Neural cell (in vitro differentiated cells): ENCODE results near the gene OXLD1.

Experiments used
- CTCF ChIP-seq: fragments of 450-650 bp; IDR thresholded peaks from 2 replicates; pipeline ENCODE4 v1.5.1; 2014; ENCODE audit warnings: antibody characterized with exemption, mild to moderate bottlenecking, moderate library complexity; ENCODE audit not compliant: poor library complexity, severe bottlenecking
- EP300 ChIP-seq: fragments of 450-650 bp; conservative IDR thresholded peaks from 2 replicates; pipeline ENCODE4 v1.6.1; 2014; ENCODE audit warnings: antibody characterized with exemption, mild to moderate bottlenecking, moderate library complexity; ENCODE audit not compliant: poor library complexity, severe bottlenecking
- EZH2 ChIP-seq: fragments of 200-600, 300-800 bp; shearing (Covaris generic), sonication (generic); IDR thresholded peaks from 2 replicates; pipeline ENCODE4 v1.6.1; 2014; ENCODE audit warnings: antibody characterized with exemption, low read length, borderline replicate concordance, mild to moderate bottlenecking; ENCODE audit not compliant: insufficient read depth, poor library complexity, severe bottlenecking
- RAD21 ChIP-seq: fragments of 450-650 bp; conservative IDR thresholded peaks from 2 replicates; pipeline ENCODE4 v1.6.1; 2014; ENCODE audit warnings: antibody characterized with exemption, mild to moderate bottlenecking, moderate library complexity
- SMC3 ChIP-seq: fragments of 450-650 bp; conservative IDR thresholded peaks from 2 replicates; pipeline ENCODE4 v1.6.1; 2014; ENCODE audit warnings: antibody characterized with exemption, mild to moderate bottlenecking, moderate library complexity; ENCODE audit not compliant: poor library complexity

- TF ChIP-seq EZH2 (no peak), CTCF (no peak), SMC3 (no peak), RAD21 (no peak), EP300 (no peak)
Observed at GRCh38 chr17:81701288-81702071, 35.1 kb upstream of the OXLD1 start.
